IMR-90 (cell line): ENCODE results near the gene HMCES. TPM values are rescaled to one million over a fixed set of nuclear protein-coding genes. Genes with fewer than 3 reads are reported as not detected.
A peak's percentile ranks its signal among the peaks of the same experiment; 100 is the strongest.
"Not testable (repeated sequence)": the region's sequence is repeated elsewhere in the genome, so short reads cannot be mapped to it uniquely, and the experiment has no call there.

ENCODE experiments used
- ATAC-seq: fragments of 200-7000 bp; cut with Tn5 transposase; 2 replicates; pipeline ENCODE4 v1.9.1; 2020; ENCODE audit warnings: low read depth, mild to moderate bottlenecking, moderate library complexity
- BruUV-seq: library from RNA; stranded (reverse); fragments of 400-500 nt; replicated peaks from 2 replicates; lab custom pipeline; 2021; lab: Mats Ljungman, UMichigan
- CTCF ChIA-PET: fragments of 300-600 bp; formaldehyde crosslinking; extraction: SDS; loops from one replicate; lab custom pipeline; 2021; ENCODE audit warnings: antibody characterized with exemption; lab: Yijun Ruan, JAX
- POLR2A ChIA-PET: fragments of 300-600 bp; sonication (Branson Sonifier 250); formaldehyde crosslinking; loops from one replicate; lab custom pipeline; 2022; ENCODE audit warnings: antibody characterized with exemption; ENCODE audit not compliant: unreplicated experiment; lab: Charles Lee
- DNase-seq: peaks from one replicate; pipeline ENCODE4 v3.0.0; 2013
- H2AFZ ChIP-seq: replicated peaks from 2 replicates; pipeline ENCODE3; 2013; ENCODE audit warnings: low read length, mild to moderate bottlenecking; ENCODE audit not compliant: poor library complexity
- H2AK5ac ChIP-seq: 2 replicates; pipeline ENCODE4 v1.6.1; 2013; ENCODE audit warnings: low read depth, low read length, inconsistent platforms
- H2AK9ac ChIP-seq: replicated peaks from 2 replicates; pipeline ENCODE3; 2013; ENCODE audit warnings: mild to moderate bottlenecking, low read depth, low read length, moderate library complexity; ENCODE audit not compliant: poor library complexity
- H2BK120ac ChIP-seq: 2 replicates; pipeline ENCODE4 v1.6.1; 2013; ENCODE audit warnings: low read depth, low read length, inconsistent platforms
- H2BK15ac ChIP-seq: 3 replicates; pipeline ENCODE4 v1.6.1; 2013; ENCODE audit warnings: low read depth, low read length, inconsistent platforms
- H2BK20ac ChIP-seq: 2 replicates; pipeline ENCODE4 v1.6.1; 2013; ENCODE audit warnings: low read depth, mild to moderate bottlenecking, inconsistent platforms, low read length, moderate library complexity
- H2BK5ac ChIP-seq: 2 replicates; pipeline ENCODE4 v1.6.1; 2013; ENCODE audit warnings: mild to moderate bottlenecking, low read depth, low read length, inconsistent platforms; ENCODE audit not compliant: poor library complexity, severe bottlenecking
- H3K14ac ChIP-seq: replicated peaks from 2 replicates; pipeline ENCODE4 v1.6.1; 2013; ENCODE audit warnings: low read depth, low read length, inconsistent platforms
- H3K18ac ChIP-seq: 2 replicates; pipeline ENCODE4 v1.6.1; 2013; ENCODE audit warnings: low read depth, low read length, control low read depth
- H3K23ac ChIP-seq: 2 replicates; pipeline ENCODE4 v1.6.1; 2013; ENCODE audit warnings: low read depth, low read length, inconsistent platforms
- H3K27ac ChIP-seq: 2 replicates; pipeline ENCODE4 v1.5.1; 2013; ENCODE audit warnings: mild to moderate bottlenecking, control low read depth, low read length; ENCODE audit not compliant: insufficient read depth
- H3K27me3 ChIP-seq: 2 replicates; pipeline ENCODE4 v1.6.1; 2013; ENCODE audit warnings: low read length; ENCODE audit not compliant: control insufficient read depth, insufficient read depth
- H3K36me3 ChIP-seq: 2 replicates; pipeline ENCODE4 v1.6.1; 2013; ENCODE audit warnings: low read length, mixed read lengths; ENCODE audit not compliant: control insufficient read depth, insufficient read depth
- H3K4ac ChIP-seq: 2 replicates; pipeline ENCODE4 v1.6.1; 2013; ENCODE audit warnings: low read depth, low read length, inconsistent platforms
- H3K4me1 ChIP-seq: 2 replicates; pipeline ENCODE4 v1.6.1; 2013; ENCODE audit warnings: low read length, mixed read lengths; ENCODE audit not compliant: control insufficient read depth, insufficient read depth
- H3K4me2 ChIP-seq: 2 replicates; pipeline ENCODE4 v1.6.1; 2013; ENCODE audit warnings: low read depth, mild to moderate bottlenecking, control low read depth, low read length, moderate library complexity
- H3K4me3 ChIP-seq: 2 replicates; pipeline ENCODE4 v1.5.1; 2013; ENCODE audit warnings: low read depth, mild to moderate bottlenecking, control low read depth, low read length, moderate library complexity; ENCODE audit not compliant: insufficient read depth
- H3K56ac ChIP-seq: 2 replicates; pipeline ENCODE4 v1.6.1; 2013; ENCODE audit warnings: low read length, inconsistent platforms; ENCODE audit not compliant: insufficient read depth; ENCODE audit errors: extremely low read depth
- H3K79me1 ChIP-seq, 2 experiments: 2 replicates each; pipeline ENCODE4 v1.6.1; 2013; ENCODE audit warnings: low read length in 2 of 2, inconsistent platforms in 1 of 2, low read depth in 1 of 2
- H3K9ac ChIP-seq: 2 replicates; pipeline ENCODE4 v1.6.1; 2013; ENCODE audit warnings: low read depth, low read length, control low read depth
- H3K9me1 ChIP-seq: 2 replicates; pipeline ENCODE4 v1.6.1; 2013; ENCODE audit warnings: low read length, inconsistent platforms; ENCODE audit not compliant: insufficient read depth
- H3K9me3 ChIP-seq: 2 replicates; pipeline ENCODE4 v1.6.1; 2013; ENCODE audit warnings: low read length; ENCODE audit not compliant: control insufficient read depth, insufficient read depth
- H4K20me1 ChIP-seq: 2 replicates; pipeline ENCODE4 v1.6.1; 2013; ENCODE audit warnings: low read length, inconsistent platforms; ENCODE audit not compliant: insufficient read depth
- H4K5ac ChIP-seq: 2 replicates; pipeline ENCODE4 v1.6.1; 2013; ENCODE audit warnings: mild to moderate bottlenecking, low read depth, low read length, control low read depth
- H4K8ac ChIP-seq, 2 experiments: 2 replicates each; pipeline ENCODE4 v1.6.1; 2013; ENCODE audit warnings: low read depth in 2 of 2, low read length in 2 of 2, control low read depth in 1 of 2, inconsistent platforms in 1 of 2
- H4K91ac ChIP-seq: 2 replicates; pipeline ENCODE4 v1.6.1; 2013; ENCODE audit warnings: low read depth, low read length, inconsistent platforms; ENCODE audit not compliant: insufficient read depth
- BHLHE40 ChIP-seq: fragments of 150-350 bp; IDR thresholded peaks from 2 replicates; pipeline ENCODE4 v1.6.1; 2016; ENCODE audit warnings: mild to moderate bottlenecking, low read depth, low read length
- RCOR1 ChIP-seq: IDR thresholded peaks from 2 replicates; pipeline ENCODE4 v1.6.1; 2012; ENCODE audit warnings: mild to moderate bottlenecking, low read length, improper control_type of control experiment; ENCODE audit not compliant: insufficient replicate concordance
- SMC3 ChIP-seq: fragments of 150-350 bp; IDR thresholded peaks from 2 replicates; pipeline ENCODE4 v1.6.1; 2016; ENCODE audit warnings: low read depth, mild to moderate bottlenecking, antibody characterized with exemption, low read length, moderate library complexity
- WGBS, 2 experiments: methylation state at CpG; one replicate each; pipeline versions ENCODE4 v1.1.5 to v1.1.7; 2013; ENCODE audit warnings: missing lambda C conversion rate in 2 of 2; ENCODE audit not compliant: insufficient read length in 1 of 2; ENCODE audit errors: extremely low coverage in 2 of 2; 5-methylcytosine and 5-hydroxymethylcytosine counted together
- dilution Hi-C: fragments of 300-500 bp; cut with HindIII; formaldehyde crosslinking; loops from one replicate; pipeline ENCODE4 v1.14.3; 2018; ENCODE audit warnings: low sequenced_read_pairs; ENCODE audit not compliant: unreplicated experiment
- in situ Hi-C: fragments of 300-500 bp; cut with MboI; formaldehyde crosslinking; loops from 3 replicates; pipeline ENCODE4 v1.14.3; 2019; ENCODE audit warnings: low sequenced_read_pairs, inconsistent platforms, mixed read lengths
- intact Hi-C: fragments of 100-400 bp; cut with micrococcal nuclease; formaldehyde crosslinking; loops from 2 replicates; pipeline ENCODE4 v1.10.0; 2022
- polyA plus RNA-seq, 3 experiments: library from polyadenylated mRNA; depleted of rRNA; stranded (reverse); fragments of >200 nt; gene quantifications; 2 replicates each; pipeline ENCODE4 v1.2.3, GENCODE V29; 2012; ENCODE audit warnings: low replicate concordance in 1 of 3
- total RNA-seq: library from RNA; depleted of rRNA; stranded (reverse); fragments of >200 nt; gene quantifications from 2 replicates; pipeline ENCODE4 v1.2.3, GENCODE V29; 2012

The HMCES gene
- total and polyA plus RNA-seq, 2 of the 4 experiments (the other 2 are of a cell fraction) = 26.0 to 30.5 TPM

- Histone ChIP-seq H2AK9ac (no peak overlapping the region), H2BK5ac (no peak overlapping the region), H3K4me1 (no peaks in the 10 kb centered on the region), H3K79me1 (no peaks in the 10 kb centered on the region), H3K14ac (no peak overlapping the region), H3K9me1 (no peaks in the 10 kb centered on the region), H4K8ac (no peak overlapping the region), H2AFZ (no peak overlapping the region), H3K56ac (no peak overlapping the region), H4K91ac (no peak overlapping the region), H2BK120ac (no peak overlapping the region), H3K23ac (no peak overlapping the region), H2BK15ac (no peak overlapping the region), H3K4me3 (no peak overlapping the region), H3K4ac (no peak overlapping the region), H3K4me2 (no peak overlapping the region), H3K27ac (no peak overlapping the region), H2BK20ac (no peak overlapping the region), H4K20me1 (no peaks in the 10 kb centered on the region), H3K36me3 (no peaks in the 10 kb centered on the region), H3K9ac (no peak overlapping the region), H3K9me3 (no peaks in the 10 kb centered on the region), H3K18ac (no peak overlapping the region), H3K27me3 (peaks cover 2% of the 10 kb centered on the region; the same call in 1 of the 2 replicates), H4K5ac (no peak overlapping the region), H2AK5ac (no peak overlapping the region)
- no TSS peak for BruUV-seq
- WGBS, 2 experiments = 90% methylated on average over 4 of the region's 6 CpGs; no CpG with 5 or more reads in 1 of the 2 experiments
- POLR2A ChIA-PET = no interaction called here
- CTCF ChIA-PET = interaction anchor here (1.3 kb wide), 1 partner anchor 16 kb away, joined by 3 read pairs; no protein-coding TSS in a partner anchor
- intact Hi-C loops = no loop called here
- TF ChIP-seq BHLHE40 (no peak), RCOR1 (no peak), SMC3 (no peak)
- in situ Hi-C loops = no loop called here
- dilution Hi-C loops = no loop called here
- DNase-seq (no peak), ATAC-seq (peak; percentile 32; the same call in 1 of the 2 replicates)
Observed at GRCh38 chr3:129336093-129336706, 57.5 kb downstream of the HMCES start.

DNA sequence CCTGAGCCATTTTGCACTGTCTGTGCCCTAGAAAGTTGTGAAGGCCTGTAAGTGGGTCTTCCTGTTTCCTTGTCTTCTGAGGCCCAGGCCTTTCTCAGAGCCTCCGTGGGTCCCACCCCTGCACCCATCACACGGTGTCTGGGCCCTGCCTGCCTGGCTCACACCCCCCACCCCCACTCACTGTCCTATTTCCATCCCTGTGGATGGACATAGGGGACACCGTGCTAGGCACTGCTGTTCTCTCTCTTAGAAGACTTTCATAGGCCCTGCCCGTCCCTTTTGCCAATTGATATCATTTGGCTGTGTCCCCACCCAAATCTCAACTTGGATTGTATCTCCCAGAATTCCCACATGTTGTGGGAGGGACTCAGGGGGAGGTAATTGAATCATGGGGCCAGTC, 59.0 kb downstream of the HMCES start:
- in situ Hi-C loops, H3K4me3 ChIP-seq, ATAC-seq, BruUV-seq, H3K4ac ChIP-seq, H2AFZ ChIP-seq, H3K14ac ChIP-seq, H2BK15ac ChIP-seq, H3K23ac ChIP-seq, H3K18ac ChIP-seq, H2AK9ac ChIP-seq, H3K4me1 ChIP-seq, H3K27me3 ChIP-seq, DNase-seq, H3K9ac ChIP-seq, H2BK120ac ChIP-seq, CTCF ChIA-PET, H3K27ac ChIP-seq, H3K9me1 ChIP-seq, POLR2A ChIA-PET, H2BK5ac ChIP-seq, H4K91ac ChIP-seq, H4K20me1 ChIP-seq, dilution Hi-C loops, H3K9me3 ChIP-seq, H3K56ac ChIP-seq, H3K4me2 ChIP-seq, H2BK20ac ChIP-seq, H3K79me1 ChIP-seq, H2AK5ac ChIP-seq, intact Hi-C loops, H3K36me3 ChIP-seq, H4K8ac ChIP-seq, H4K5ac ChIP-seq: not testable (repeated sequence)
- 100% methylated on average over 1 of the region's 4 CpGs; no CpG with 5 or more reads in 1 of the 2 experiments for WGBS, 2 experiments
